Skeletal muscle satellite cell (primary cell): Measurements from ENCODE around the gene KCNJ2.

Source experiments
- H3K27me3 ChIP-seq: 2 replicates; pipeline ENCODE4 v1.7.0; 2013; ENCODE audit warnings: low read length; ENCODE audit not compliant: control insufficient read depth, insufficient read depth
- H3K36me3 ChIP-seq: 2 replicates; pipeline ENCODE4 v1.7.0; 2013; ENCODE audit warnings: mild to moderate bottlenecking, control low read depth, low read length; ENCODE audit not compliant: insufficient read depth
- H3K4me1 ChIP-seq: 2 replicates; pipeline ENCODE4 v1.7.0; 2013; ENCODE audit warnings: low read length; ENCODE audit not compliant: control insufficient read depth, insufficient read depth
- H3K4me2 ChIP-seq: 2 replicates; pipeline ENCODE4 v1.7.0; 2013; ENCODE audit warnings: mild to moderate bottlenecking, low read length
- H3K4me3 ChIP-seq: 2 replicates; pipeline ENCODE4 v1.7.0; 2013; ENCODE audit warnings: low read length
- H3K9ac ChIP-seq: 2 replicates; pipeline ENCODE4 v1.7.0; 2013; ENCODE audit warnings: mild to moderate bottlenecking, low read depth, low read length, moderate library complexity
- H3K9me3 ChIP-seq: replicated peaks from 2 replicates; pipeline ENCODE4 v1.7.0; 2013; ENCODE audit warnings: mild to moderate bottlenecking, control low read depth, low read length

Gene KCNJ2

DNA sequence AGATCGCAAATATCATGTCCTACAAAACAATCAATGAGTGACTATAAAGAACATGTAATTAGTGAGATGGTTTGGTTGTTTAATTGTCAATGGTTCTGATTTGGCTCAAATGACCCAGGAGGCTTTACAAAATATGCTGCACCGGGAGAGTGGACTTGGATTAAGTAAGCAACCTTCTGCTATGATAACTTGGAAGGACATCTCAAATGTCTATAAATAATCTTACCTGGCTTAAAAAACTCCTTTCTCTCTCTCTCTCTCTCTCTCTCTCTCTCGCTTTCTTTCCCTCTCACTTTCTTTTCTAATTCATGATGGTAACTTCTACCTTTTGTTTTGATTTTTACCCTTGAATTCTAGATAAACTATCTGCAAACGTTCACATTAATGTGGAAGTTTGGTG, 14.2 kb downstream of the KCNJ2 start:
- peaks cover 32% of the 10 kb centered on the region for H3K4me1 ChIP-seq

DNA sequence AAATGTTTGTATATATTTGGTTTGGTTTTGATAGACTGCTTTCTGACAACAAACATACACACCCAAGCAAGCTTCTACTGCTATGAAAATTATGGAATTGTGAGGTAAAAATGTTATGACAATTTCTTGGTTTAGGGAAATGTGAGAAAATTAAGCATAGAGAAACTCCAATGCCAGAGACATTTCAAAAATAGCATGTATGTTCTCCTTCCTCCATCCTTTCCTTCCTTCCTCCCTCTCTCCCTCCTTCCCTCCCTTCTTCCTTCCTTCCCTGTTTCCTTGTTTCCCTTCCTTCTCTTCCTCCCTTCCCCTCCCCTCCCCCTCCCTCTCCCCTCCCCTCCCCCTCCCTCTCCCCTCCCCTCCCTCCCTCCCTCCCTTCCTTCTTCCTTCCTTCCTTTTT, 14.9 kb downstream of the KCNJ2 start:
- H3K4me3 ChIP-seq: no peak overlapping the region

More for the DNA sequence above, 14.2 kb downstream of the KCNJ2 start:
- no peak overlapping the region for H3K4me3 ChIP-seq
- H3K4me2 ChIP-seq: no peak overlapping the region
- H3K9ac ChIP-seq: no peak overlapping the region
- no peaks in the 10 kb centered on the region for H3K36me3 ChIP-seq
- no peaks in the 10 kb centered on the region for H3K27me3 ChIP-seq
- no peaks in the 10 kb centered on the region for H3K9me3 ChIP-seq

DNA sequence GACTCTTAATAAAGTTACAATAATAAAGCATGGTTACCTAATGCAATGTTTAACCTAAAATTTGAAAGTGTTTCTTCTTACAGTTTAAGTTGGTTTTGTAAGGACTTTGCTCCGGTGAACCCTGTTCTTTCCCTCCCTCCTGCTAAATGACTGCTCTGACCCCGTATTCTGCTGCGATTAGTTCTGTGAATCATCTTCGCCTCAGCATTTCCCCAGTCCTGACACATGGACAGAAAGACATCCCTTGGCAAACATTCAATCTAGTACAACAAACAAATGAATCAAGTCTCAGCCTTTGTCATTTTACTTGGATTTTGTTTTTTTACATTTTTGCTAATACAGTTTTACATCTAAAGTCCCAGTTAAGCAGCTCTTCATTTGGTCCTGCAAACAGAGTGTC, 15.4 kb downstream of the KCNJ2 start:
- H3K4me1 ChIP-seq: peaks cover 32% of the 10 kb centered on the region
- H3K9ac ChIP-seq: no peak overlapping the region
- H3K36me3 ChIP-seq: no peaks in the 10 kb centered on the region
- H3K9me3 ChIP-seq: no peaks in the 10 kb centered on the region
- H3K4me2 ChIP-seq: peak overlapping the region; percentile 66
- peak overlapping the region; percentile 39 for H3K4me3 ChIP-seq
- no peaks in the 10 kb centered on the region for H3K27me3 ChIP-seq

More for the DNA sequence above, 14.9 kb downstream of the KCNJ2 start:
- peaks cover 32% of the 10 kb centered on the region for H3K4me1 ChIP-seq
- H3K4me2 ChIP-seq: no peak overlapping the region
- no peaks in the 10 kb centered on the region for H3K9me3 ChIP-seq
- no peaks in the 10 kb centered on the region for H3K36me3 ChIP-seq
- H3K9ac ChIP-seq: no peak overlapping the region
- no peaks in the 10 kb centered on the region for H3K27me3 ChIP-seq

DNA sequence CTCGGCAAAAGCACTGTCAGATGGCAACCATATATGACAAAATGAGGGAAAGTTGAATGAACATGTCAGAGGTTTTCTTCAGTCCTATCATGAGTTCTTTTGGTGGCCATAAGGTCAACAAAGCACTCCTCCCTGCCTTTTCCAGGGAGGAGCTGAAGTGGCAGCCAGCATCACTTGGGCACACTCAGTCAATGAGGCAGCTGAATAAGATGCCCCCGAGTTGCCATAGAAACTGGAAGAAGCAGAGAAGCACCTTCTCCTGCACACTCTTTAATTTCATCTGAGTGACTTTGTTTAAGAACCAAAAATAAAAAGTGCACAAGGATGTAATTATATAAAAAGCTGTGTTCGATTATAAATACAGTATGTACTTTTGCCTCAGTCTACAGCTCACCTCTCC, 16.0 kb downstream of the KCNJ2 start:
- H3K9me3 ChIP-seq: no peaks in the 10 kb centered on the region
- no peak overlapping the region for H3K4me3 ChIP-seq
- H3K27me3 ChIP-seq: no peaks in the 10 kb centered on the region
- no peak overlapping the region for H3K9ac ChIP-seq
- H3K36me3 ChIP-seq: no peaks in the 10 kb centered on the region
- H3K4me1 ChIP-seq: peaks cover 32% of the 10 kb centered on the region
- H3K4me2 ChIP-seq: peak overlapping the region; percentile 66

DNA sequence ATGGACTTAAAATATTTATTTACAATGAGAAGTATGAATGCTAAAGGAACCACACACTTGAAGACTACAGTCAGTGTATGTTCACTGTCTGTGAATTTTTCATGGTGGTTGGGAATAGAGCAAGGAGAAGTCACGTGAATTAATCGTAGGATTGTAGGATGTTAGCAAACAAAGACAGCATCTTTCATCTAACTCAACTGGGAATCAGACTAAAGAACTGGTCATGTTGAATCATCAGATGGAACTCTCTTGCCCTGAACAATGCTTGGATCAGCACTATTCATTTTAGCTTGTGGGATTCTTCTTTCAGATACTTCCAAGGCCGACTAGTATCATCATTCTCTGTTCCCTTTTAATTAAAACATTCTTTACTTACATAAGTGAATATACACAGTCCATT, 18.1 kb downstream of the KCNJ2 start:
- H3K36me3 ChIP-seq: no peaks in the 10 kb centered on the region

DNA sequence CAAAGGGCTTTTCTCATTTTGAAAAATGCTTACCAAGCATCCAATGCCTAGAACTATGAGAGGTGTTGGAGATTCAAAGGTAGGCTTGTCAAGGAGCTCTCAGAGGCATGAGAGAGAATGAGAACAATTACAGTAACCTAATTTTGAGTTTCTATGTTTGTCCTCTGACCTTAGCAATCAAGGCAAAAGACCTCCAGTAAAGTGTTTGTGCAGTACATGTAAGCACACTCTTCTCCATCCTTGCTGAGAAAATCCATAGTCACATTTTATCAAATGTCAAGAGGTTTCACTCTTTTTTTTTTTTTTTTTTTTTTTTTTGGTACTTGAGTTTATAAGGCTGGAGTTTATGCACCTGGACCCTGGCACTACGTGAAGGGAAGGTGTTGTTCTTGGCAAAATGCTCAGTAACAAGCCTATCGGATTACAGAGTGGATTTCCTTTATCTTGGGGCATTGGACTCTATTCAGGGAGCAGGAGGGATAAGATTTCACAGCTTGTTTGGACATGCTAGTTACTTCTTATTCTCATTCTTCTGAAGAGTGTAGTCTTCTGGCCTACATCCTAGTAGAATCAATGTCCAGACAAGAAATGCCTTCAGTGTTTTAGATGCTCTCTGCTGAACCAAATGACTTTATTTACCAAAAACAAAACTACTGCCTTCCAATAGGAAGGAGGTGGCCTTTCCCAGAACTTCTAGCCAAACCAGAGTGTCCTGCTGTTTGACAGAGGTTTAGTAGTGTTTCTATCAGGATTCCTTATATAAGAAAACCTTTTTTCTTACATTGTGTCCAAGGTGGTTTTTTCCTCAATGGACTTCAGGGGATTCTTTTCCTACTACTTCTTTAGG, 21.9 kb downstream of the KCNJ2 start:
- Histone ChIP-seq H3K27me3 (no peaks in the 10 kb centered on the region), H3K4me3 (no peak overlapping the region), H3K9ac (no peak overlapping the region), H3K4me1 (peaks cover 6% of the 10 kb centered on the region), H3K36me3 (no peaks in the 10 kb centered on the region), H3K9me3 (no peaks in the 10 kb centered on the region), H3K4me2 (no peak overlapping the region)

More for the DNA sequence above, 18.1 kb downstream of the KCNJ2 start:
- Histone ChIP-seq H3K27me3 (no peaks in the 10 kb centered on the region), H3K4me3 (no peak overlapping the region), H3K4me1 (peaks cover 19% of the 10 kb centered on the region), H3K4me2 (no peak overlapping the region), H3K9me3 (no peaks in the 10 kb centered on the region), H3K9ac (no peak overlapping the region)

DNA sequence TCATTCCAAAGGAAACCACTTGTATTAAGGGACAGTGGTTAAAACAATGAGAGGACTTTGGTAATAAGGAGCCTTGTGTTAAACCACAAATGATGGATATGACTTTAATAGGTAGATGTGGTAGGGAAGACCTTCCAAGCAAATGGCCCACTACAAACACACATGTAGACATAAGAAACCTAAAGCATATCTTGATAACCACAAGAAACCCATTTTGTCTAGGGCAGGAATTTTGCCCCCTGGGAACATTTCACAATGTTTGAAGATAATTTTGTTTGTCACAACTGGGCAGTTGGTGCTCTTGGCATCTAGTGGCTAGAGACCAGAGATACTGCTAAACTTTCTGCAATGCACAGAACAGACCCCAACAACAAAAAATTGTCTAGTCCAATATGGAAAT, 25.8 kb downstream of the KCNJ2 start:
- H3K27me3 ChIP-seq: no peaks in the 10 kb centered on the region
- no peak overlapping the region for H3K4me2 ChIP-seq
- H3K4me1 ChIP-seq: no peaks in the 10 kb centered on the region
- no peaks in the 10 kb centered on the region for H3K36me3 ChIP-seq
- H3K4me3 ChIP-seq: no peak overlapping the region
- no peaks in the 10 kb centered on the region for H3K9me3 ChIP-seq
- no peak overlapping the region for H3K9ac ChIP-seq

DNA sequence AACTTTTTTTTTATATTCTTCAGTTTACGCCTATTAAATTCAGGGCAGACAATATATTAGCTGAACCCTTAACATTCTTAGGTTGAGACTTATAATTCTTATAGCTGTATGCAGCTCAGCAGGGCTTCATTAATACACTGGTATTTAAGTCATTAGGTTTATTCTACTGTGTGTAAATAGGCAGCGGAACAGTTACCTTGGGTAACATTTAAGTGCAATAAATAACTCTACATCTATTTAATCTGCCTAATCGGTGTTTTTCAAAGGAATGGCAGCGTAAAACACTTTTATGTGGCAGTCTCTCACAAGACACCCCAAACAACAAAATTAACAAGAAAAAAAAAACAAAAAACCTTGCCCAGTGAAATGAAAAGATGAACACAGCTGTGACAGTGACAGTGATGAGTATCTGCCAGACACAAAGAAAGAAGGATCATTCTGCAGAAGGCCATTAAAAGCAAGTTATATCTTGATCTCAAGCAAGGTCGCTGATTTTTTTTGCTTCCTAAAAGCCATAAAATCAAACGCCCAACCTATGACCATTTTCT, 32.6 kb downstream of the KCNJ2 start:
- Histone ChIP-seq H3K27me3 (no peaks in the 10 kb centered on the region), H3K4me1 (no peaks in the 10 kb centered on the region), H3K9me3 (no peaks in the 10 kb centered on the region), H3K4me2 (no peak overlapping the region), H3K9ac (no peak overlapping the region), H3K4me3 (no peak overlapping the region), H3K36me3 (no peaks in the 10 kb centered on the region)

DNA sequence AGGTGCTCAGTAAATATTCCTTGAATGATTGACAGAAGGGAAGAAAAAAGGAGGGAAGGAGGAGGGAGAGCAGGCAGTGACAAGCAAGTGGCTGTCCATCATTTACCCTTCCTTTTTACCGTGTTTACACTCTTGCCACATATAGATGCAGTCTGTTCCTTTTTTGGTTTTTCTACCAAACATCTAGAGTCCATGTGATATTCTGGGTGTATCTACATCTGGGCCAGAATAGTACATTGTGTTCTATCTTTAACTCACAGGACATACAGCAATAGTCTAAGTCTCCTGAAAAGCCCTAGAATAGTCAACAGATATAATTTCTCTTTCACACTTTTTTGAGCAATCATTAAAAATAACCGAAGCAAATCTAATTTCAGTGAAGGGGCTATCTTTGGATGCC, 33.5 kb downstream of the KCNJ2 start:
- H3K36me3 ChIP-seq: no peaks in the 10 kb centered on the region
- no peak overlapping the region for H3K4me2 ChIP-seq
- no peaks in the 10 kb centered on the region for H3K4me1 ChIP-seq
- no peaks in the 10 kb centered on the region for H3K9me3 ChIP-seq
- no peak overlapping the region for H3K9ac ChIP-seq
- H3K4me3 ChIP-seq: no peak overlapping the region
- H3K27me3 ChIP-seq: no peaks in the 10 kb centered on the region

DNA sequence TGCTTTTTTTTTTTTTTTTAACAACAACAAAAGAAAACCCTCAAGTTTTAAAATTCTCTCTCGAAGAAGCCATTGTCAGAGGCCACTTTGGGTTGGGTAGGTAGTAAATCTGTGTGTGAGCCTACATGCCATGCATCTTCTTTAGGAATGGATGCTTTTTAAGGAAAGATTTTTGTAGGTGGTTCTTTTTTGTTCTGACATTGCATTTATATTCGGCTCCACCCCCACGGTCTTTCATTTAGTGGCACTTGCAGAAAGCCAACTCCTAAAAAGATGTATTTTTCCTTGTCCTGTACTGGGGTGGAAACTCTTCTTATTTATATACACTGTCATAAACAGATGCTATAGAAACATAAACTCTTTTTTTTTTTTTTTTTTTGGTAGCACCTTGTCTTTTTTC, 35.1 kb downstream of the KCNJ2 start:
- no peak overlapping the region for H3K9ac ChIP-seq
- H3K4me3 ChIP-seq: no peak overlapping the region
- H3K9me3 ChIP-seq: no peaks in the 10 kb centered on the region
- H3K36me3 ChIP-seq: no peaks in the 10 kb centered on the region
- no peak overlapping the region for H3K4me2 ChIP-seq
- H3K27me3 ChIP-seq: no peaks in the 10 kb centered on the region
- H3K4me1 ChIP-seq: no peaks in the 10 kb centered on the region

DNA sequence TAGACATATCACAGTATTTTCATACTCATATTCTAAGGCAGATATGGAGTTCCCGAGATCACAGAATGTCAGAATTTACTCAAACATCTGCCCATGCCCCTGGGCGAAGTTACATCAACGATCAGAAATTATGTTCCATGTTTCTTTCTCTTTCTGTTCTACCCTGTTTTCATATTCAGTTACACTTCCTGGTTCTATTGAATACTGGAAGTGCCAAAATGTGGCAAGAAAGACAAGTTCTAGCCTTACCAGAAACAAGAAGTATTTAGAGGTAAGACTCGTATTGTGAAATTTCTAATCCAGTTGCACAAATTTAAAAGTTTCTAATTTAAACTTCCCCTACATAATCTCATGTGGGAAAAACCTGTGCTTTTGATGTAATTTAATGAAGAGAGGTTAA, 36.1 kb downstream of the KCNJ2 start:
- Histone ChIP-seq H3K27me3 (no peaks in the 10 kb centered on the region), H3K4me3 (no peak overlapping the region), H3K9ac (no peak overlapping the region), H3K9me3 (no peaks in the 10 kb centered on the region), H3K36me3 (no peaks in the 10 kb centered on the region), H3K4me1 (no peaks in the 10 kb centered on the region), H3K4me2 (no peak overlapping the region)
